Measurements from ENCODE around the gene DUOX1. TPM values are rescaled to one million over a fixed set of nuclear protein-coding genes. Genes with fewer than 3 reads are reported as not detected.

DUOX1 gene
- total RNA-seq, 4 donors from 2014 or later, result 0.33 to 1.7 (median 0.61) TPM

- Histone ChIP-seq H3K4me1 (peaks cover 13 to 34% (median 23%) of the 10 kb centered on the region in 4 donors), H3K9me3 (no peaks in the 10 kb centered on the region), H3K27ac (replicated peaks in 1 of 4) (no peak overlapping the region), H3K4me3 (no peak overlapping the region), H3K36me3 (peaks cover 0 to 2% (median 0%) of the 10 kb centered on the region in 4 donors), H3K27me3 (no peaks in the 10 kb centered on the region)
- no peak for TF ChIP-seq POLR2A (IDR thresholded peaks at IDR 0.05; ENCODE audit: low read depth)
- no peak for TF ChIP-seq POLR2AphosphoS5 (IDR thresholded peaks at IDR 0.05)
- intact Hi-C loops (cut with DNase I), result no loop called here
- 70% methylated on average over 1 of the region's 1 CpG for WGBS
- no peak for DNase-seq (ENCODE audit: extremely low spot score)
Measured at GRCh38 chr15:45182996-45183395, 53.2 kb downstream of the DUOX1 start.

DNA sequence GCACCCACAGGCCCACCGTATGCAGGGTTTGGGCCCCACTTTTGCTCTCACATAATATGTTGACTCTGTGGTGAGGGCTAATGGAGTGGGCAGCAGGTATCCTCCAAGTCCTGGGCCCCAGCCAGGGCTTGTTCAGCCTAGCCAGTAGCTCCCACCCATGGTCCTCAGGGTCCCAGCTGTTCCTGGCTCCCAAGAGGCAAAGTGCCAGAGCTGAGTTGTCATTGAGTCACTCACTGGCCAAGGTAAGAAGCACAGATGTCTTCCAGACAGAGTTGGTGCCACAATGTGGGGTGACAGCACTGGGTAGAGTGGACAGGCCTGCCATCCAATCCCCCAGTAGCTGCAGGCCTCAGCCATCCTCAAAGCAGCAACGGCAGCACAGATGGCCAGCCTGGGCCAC lies 53.7 kb downstream of the DUOX1 start:
- H3K27me3 ChIP-seq, result no peaks in the 10 kb centered on the region
- H3K4me3 ChIP-seq, result no peak overlapping the region
- no peak overlapping the region for H3K27ac ChIP-seq (replicated peaks in 1 of 4)
- H3K36me3 ChIP-seq, result no peaks in the 10 kb centered on the region
- 82% methylated on average over 1 of the region's 2 CpGs for WGBS
- intact Hi-C loops (cut with DNase I), result no loop called here
- DNase-seq (ENCODE audit: extremely low spot score), result no peak
- H3K9me3 ChIP-seq, result no peaks in the 10 kb centered on the region
- no peak for TF ChIP-seq CTCF (IDR thresholded peaks at IDR 0.05)
- TF ChIP-seq EP300 (IDR thresholded peaks at IDR 0.05), result no peak
- no peak for TF ChIP-seq POLR2AphosphoS5 (IDR thresholded peaks at IDR 0.05)
- no peak for TF ChIP-seq POLR2A (IDR thresholded peaks at IDR 0.05; ENCODE audit: low read depth)
- H3K4me1 ChIP-seq, result peaks cover 15 to 36% (median 28%) of the 10 kb centered on the region in 4 donors

DNA sequence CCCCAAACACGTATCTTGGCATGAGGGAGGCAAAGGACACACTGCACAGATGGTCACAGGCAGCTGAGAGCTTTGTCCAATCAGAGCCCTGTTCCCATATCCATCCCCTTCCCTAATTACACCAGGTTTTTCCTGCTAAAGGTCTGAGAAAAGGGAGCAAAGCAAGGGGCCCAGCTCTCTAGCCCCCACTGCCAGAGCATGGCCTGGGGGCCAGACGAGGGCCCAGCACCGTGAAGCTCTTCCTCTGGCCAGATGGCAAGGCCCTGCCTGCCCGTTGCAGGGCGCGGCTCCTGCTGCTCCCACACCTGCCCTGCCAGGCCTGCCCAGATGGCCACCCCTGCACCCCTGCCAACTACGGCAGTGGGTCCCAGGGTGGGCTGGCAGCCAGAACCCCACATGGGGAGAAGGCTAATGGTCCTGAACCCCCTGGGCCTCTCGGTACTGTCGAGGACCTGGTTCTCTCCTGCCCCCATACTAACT lies 54.8 kb downstream of the DUOX1 start:
- no peak overlapping the region for H3K27ac ChIP-seq (replicated peaks in 1 of 4)
- no peak for DNase-seq (ENCODE audit: extremely low spot score)
- WGBS, result 87% methylated on average over 5 of the region's 9 CpGs

GRCh38 chr15:45185069-45185779 lies 55.4 kb downstream of the DUOX1 start:
- Histone ChIP-seq H3K27ac (replicated peaks in 1 of 4) (peak overlapping the region in 3 of 4 donors; percentile 83 to 91 (median 89)), H3K4me3 (no peak overlapping the region), H3K36me3 (no peaks in the 10 kb centered on the region), H3K4me1 (peaks cover 18 to 44% (median 30%) of the 10 kb centered on the region in 4 donors), H3K9me3 (no peaks in the 10 kb centered on the region), H3K27me3 (no peaks in the 10 kb centered on the region)
- WGBS, result 83% methylated on average over 3 of the region's 3 CpGs
- DNase-seq (ENCODE audit: extremely low spot score), result no peak
- TF ChIP-seq CTCF (IDR thresholded peaks at IDR 0.05) (no peak), EP300 (IDR thresholded peaks at IDR 0.05) (no peak), POLR2AphosphoS5 (IDR thresholded peaks at IDR 0.05) (no peak), POLR2A (IDR thresholded peaks at IDR 0.05; ENCODE audit: low read depth) (no peak)
- intact Hi-C loops (cut with DNase I), result no loop called here

More for the DNA sequence above, 54.8 kb downstream of the DUOX1 start:
- Histone ChIP-seq H3K4me1 (peaks cover 18 to 44% (median 30%) of the 10 kb centered on the region in 4 donors), H3K9me3 (no peaks in the 10 kb centered on the region), H3K36me3 (no peaks in the 10 kb centered on the region), H3K27me3 (no peaks in the 10 kb centered on the region), H3K4me3 (no peak overlapping the region)
- TF ChIP-seq POLR2A (IDR thresholded peaks at IDR 0.05; ENCODE audit: low read depth) (no peak), POLR2AphosphoS5 (IDR thresholded peaks at IDR 0.05) (no peak), EP300 (IDR thresholded peaks at IDR 0.05) (no peak), CTCF (IDR thresholded peaks at IDR 0.05) (no peak)
- intact Hi-C loops (cut with DNase I), result no loop called here

- Histone ChIP-seq H3K27ac (replicated peaks in 1 of 4) (peak overlapping the region; percentile 83 to 93 (median 90)), H3K4me3 (peak overlapping the region; percentile 65 to 89 (median 79)), H3K36me3 (no peaks in the 10 kb centered on the region), H3K9me3 (no peaks in the 10 kb centered on the region), H3K4me1 (peaks cover 18 to 44% (median 30%) of the 10 kb centered on the region in 4 donors), H3K27me3 (no peaks in the 10 kb centered on the region)
- DNase-seq (ENCODE audit: extremely low spot score), result no peak
- TF ChIP-seq POLR2A (IDR thresholded peaks at IDR 0.05; ENCODE audit: low read depth) (no peak), POLR2AphosphoS5 (IDR thresholded peaks at IDR 0.05) (no peak), CTCF (IDR thresholded peaks at IDR 0.05) (no peak), EP300 (IDR thresholded peaks at IDR 0.05) (no peak)
- 54% methylated on average over 7 of the region's 8 CpGs for WGBS
- intact Hi-C loops (cut with DNase I), result no loop called here
Measured at GRCh38 chr15:45185903-45186770, 56.3 kb downstream of the DUOX1 start.

All from esophagus muscularis mucosa (tissue), 4 donors.